NCI-H345 treated with DMSO at 0.1 percent for 48 hours (cell line): ENCODE data around the gene PCDHB3.
"Not testable (repeated sequence)": the region's sequence is repeated elsewhere in the genome, so short reads cannot be mapped to it uniquely, and the experiment has no call there.

ENCODE experiments used
- DNase-seq: peaks from one replicate; lab custom pipeline; 2025; ENCODE audit not compliant: unreplicated experiment; lab: John Stamatoyannopoulos, UW

Gene PCDHB3

DNA sequence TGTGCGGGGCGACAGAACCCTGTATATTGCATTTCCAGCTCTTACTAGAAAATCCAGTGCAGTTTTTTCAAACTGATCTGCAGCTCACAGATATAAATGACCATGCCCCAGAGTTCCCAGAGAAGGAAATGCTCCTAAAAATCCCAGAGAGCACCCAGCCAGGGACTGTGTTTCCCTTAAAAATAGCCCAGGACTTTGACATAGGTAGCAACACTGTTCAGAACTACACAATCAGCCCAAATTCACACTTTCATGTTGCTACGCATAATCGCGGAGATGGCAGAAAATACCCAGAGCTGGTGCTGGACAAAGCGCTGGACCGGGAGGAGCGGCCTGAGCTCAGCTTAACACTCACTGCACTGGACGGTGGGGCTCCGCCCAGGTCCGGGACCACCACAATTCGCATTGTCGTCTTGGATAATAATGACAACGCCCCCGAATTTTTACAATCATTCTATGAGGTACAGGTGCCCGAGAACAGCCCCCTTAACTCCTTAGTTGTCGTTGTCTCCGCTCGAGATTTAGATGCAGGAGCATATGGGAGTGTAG, 35.5 kb downstream of the PCDHB3 start:
- no peak for DNase-seq

DNA sequence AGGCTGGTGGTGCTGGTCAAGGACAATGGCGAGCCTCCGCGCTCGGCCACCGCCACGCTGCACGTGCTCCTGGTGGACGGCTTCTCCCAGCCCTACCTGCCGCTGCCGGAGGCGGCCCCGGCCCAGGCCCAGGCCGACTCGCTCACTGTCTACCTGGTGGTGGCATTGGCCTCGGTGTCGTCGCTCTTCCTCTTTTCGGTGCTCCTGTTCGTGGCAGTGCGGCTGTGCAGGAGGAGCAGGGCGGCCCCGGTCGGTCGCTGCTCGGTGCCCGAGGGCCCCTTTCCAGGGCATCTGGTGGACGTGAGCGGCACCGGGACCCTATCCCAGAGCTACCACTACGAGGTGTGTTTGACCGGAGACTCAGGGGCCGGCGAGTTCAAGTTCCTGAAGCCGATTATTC, 37.1 kb downstream of the PCDHB3 start:
- DNase-seq, result not testable (repeated sequence)

DNA sequence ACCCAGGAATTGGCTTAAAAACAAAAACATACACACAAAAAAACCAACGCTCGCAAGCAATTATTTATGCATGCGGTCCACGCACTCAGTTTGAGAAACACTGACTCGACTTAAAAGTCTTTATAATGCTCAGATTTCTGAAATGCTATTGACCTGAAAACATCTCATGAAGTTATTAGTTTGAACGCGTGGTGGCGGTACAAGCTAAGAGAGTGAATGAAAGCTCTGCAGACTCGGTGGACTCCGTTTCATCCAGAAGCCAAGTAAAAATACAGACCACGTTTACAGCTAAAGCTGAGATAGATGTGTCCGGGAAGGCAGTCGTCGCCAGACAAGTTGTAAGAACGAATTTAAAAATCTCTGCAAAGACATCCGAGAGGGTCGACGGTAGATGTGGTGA, 49.5 kb downstream of the PCDHB3 start, which contains the start of gene PCDHB6:
TSS of gene PCDHB6 (plus strand) at position 246 of the 400 bp plus-strand sequence. CDS start 201 bp downstream, outside the sequence.
- no peak for DNase-seq

DNA sequence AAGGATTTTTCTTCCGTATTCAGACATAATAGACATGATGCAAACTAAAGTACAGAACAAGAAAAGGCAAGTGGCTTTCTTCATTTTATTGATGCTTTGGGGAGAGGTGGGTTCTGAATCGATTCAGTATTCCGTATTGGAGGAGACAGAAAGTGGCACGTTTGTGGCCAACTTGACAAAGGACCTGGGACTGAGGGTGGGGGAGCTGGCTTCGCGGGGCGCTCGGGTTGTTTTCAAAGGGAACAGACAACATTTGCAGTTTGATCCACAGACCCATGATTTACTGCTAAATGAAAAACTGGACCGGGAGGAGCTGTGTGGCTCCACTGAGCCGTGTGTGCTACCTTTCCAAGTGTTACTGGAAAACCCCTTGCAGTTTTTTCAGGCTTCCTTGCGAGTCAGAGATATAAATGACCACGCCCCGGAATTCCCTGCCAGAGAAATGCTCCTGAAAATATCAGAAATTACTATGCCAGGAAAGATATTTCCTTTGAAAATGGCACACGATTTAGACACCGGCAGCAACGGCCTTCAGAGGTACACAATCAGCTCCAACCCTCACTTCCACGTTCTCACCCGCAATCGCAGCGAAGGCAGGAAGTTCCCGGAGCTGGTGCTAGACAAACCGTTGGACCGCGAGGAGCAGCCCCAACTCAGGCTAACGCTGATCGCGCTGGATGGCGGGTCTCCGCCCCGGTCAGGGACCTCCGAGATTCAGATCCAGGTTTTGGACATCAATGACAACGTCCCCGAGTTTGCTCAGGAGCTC, 50.1 kb downstream of the PCDHB3 start:
- no peak for DNase-seq

DNA sequence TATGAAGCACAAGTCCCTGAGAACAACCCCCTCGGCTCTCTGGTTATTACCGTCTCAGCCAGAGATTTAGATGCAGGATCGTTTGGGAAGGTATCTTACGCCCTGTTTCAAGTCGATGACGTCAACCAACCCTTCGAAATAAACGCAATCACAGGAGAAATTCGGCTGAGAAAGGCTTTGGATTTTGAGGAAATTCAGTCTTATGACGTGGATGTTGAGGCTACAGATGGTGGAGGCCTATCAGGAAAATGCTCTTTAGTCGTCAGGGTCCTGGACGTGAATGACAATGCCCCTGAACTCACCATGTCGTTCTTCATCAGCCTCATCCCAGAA, 50.7 kb downstream of the PCDHB3 start:
- DNase-seq, result no peak

DNA sequence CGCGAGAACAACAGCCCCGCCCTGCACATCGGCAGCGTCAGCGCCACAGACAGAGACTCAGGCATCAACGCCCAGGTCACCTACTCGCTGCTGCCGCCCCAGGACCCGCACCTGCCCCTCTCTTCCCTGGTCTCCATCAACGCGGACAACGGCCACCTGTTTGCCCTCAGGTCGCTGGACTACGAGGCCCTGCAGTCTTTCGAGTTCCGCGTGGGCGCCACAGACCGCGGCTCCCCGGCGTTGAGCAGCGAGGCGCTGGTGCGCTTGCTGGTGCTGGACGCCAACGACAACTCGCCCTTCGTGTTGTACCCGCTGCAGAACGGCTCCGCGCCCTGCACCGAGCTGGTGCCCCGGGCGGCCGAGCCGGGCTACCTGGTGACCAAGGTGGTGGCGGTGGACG, 51.4 kb downstream of the PCDHB3 start:
- DNase-seq, result not testable (repeated sequence)

DNA sequence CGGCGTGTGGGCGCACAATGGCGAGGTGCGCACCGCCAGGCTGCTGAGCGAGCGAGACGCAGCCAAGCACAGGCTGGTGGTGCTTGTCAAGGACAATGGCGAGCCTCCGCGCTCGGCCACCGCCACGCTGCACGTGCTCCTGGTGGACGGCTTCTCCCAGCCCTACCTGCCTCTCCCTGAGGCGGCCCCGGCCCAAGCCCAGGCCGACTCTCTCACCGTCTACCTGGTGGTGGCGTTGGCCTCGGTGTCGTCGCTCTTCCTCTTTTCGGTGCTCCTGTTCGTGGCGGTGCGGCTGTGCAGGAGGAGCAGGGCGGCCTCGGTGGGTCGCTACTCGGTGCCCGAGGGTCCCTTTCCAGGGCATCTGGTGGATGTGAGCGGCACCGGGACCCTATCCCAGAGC, 51.8 kb downstream of the PCDHB3 start:
- not testable (repeated sequence) for DNase-seq
